T-helper 9 cell (primary cell): ENCODE measurements around the gene SRD5A3.

Experiments
- DNase-seq: peaks from one replicate; pipeline ENCODE4 v3.0.0-alpha.2; 2020

SRD5A3 gene

GRCh38 chr4:55409468-55410171 lies 63.6 kb downstream of the SRD5A3 start:
- no peak for DNase-seq

DNA sequence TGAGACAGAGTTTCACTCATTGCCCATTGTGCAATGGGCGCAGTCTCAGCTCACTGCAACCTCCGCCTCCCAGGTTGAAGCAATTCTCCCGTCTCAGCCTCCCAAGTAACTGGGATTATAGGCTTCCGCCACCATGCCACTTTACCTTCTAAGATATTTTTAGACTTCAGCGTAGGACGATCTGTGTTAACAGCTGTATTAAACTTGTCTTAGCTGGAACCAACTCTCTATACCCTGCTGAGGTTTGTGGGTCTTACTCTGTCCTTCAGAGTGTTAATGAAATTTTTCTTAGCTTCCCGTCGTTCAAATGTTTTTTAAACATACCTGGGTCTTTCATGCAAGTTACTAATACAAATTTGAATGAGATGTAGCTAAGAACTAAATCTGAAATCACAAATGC lies 64.4 kb downstream of the SRD5A3 start:
- DNase-seq, result no peak

- no peak for DNase-seq
Observed at GRCh38 chr4:55411621-55412020, 65.6 kb downstream of the SRD5A3 start.

DNA sequence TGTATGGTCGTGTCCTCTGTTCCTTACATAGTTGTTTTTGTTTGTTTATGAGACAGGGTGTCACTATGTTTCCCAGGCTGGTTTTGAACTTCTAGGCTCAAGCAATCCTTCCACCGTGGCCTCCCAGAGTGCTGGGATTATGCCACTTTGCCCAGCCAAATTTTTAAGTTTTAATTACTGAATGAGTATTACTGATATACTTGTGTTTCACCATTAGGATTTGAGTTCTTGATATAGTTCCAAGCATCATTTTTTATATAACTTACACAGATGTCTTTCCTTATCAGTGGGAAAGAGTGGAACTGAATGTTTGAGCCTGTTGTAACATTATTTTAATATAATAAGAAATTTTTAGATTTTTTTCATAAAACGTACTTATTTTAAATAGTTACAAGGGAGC lies 70.1 kb downstream of the SRD5A3 start:
- DNase-seq, result no peak
